Forelimb muscle (tissue), 1 donor: Measurements from ENCODE around the gene HSD11B2. TPM values are rescaled to one million over a fixed set of nuclear protein-coding genes. Genes with fewer than 3 reads are reported as not detected.

Source experiments
- DNase-seq: peaks from one replicate; pipeline ENCODE4 v3.0.0-alpha.2; 2013; ENCODE audit warnings: low read depth
- polyA plus RNA-seq: library from polyadenylated mRNA; unstranded; fragments of 120-200 nt; gene quantifications from one replicate; pipeline ENCODE4 v1.2.1, GENCODE V29; 2013; ENCODE audit not compliant: insufficient read length

The HSD11B2 gene
- polyA plus RNA-seq, 1 donor = 11.1 TPM

DNA sequence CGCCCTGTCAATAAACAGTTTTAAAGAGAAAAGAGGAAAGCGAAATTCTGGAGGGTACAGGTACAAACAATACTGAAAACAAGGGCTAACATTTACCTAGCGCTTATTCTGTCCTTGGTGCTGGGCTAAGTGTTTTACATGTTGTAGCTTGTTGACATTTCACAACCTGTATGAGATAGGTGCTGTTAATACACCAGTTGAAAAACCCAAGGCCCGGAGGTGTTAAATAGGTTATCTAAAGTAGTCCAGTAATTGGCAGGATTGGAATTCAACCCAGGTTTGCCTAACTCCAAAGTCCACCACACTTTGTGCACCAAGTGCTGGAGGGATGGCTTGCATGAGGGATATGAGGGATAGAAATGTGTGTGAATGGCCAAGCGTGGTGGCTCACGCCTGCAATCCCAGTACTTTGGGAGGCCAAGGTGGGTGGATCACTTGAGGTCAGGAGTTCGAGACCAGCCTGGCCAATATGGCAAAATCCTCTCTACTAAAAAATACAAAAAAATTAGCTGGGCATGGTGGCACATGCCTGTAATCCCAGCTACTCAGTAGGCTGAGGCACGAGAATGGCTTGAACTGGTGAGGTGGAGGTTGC, 47.1 kb downstream of the HSD11B2 start:
- no peak for DNase-seq

DNA sequence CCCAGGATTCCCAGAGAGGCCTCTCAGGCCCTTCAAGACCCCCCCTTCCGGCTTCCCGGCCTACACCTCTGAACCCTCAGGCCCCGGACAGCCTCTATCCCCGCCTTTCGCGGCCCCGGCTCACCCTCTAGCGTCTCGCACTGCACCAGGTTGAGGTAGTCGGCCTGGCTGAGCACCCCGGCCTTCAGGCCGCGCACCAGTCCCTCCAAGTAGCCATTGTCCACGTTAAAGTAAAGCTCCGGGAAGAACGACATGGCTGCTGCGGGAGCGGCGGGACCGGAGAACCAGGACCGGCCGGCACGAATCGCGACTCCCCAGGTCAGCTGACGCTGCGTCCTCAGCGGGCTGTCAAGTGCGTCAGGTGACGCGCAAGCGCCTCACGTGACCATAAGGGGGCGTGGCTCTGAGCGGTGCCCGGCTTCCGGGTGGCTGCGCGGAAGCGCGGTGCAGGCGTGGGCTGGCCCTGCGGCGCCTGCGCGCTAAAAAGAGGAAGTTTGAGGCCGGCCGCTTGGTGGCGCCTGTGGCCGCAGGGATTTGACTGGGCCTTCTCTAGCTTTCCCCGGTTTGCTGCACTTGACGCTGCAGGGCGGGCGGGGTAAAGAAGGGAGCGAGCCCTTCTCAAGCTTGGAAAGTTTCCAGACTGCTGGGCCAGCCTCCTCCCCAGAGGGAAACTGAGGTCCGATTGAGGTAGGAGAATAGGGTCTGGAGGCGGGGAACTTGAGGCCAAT, 50.1 kb downstream of the HSD11B2 start, which contains the start of gene ATP6V0D1:
Gene ATP6V0D1, minus strand, starts transcription at position 325 of the 728 bp plus-strand sequence. Its CDS starts 71 bp downstream, at position 254.
- peak; percentile 96 for DNase-seq

DNA sequence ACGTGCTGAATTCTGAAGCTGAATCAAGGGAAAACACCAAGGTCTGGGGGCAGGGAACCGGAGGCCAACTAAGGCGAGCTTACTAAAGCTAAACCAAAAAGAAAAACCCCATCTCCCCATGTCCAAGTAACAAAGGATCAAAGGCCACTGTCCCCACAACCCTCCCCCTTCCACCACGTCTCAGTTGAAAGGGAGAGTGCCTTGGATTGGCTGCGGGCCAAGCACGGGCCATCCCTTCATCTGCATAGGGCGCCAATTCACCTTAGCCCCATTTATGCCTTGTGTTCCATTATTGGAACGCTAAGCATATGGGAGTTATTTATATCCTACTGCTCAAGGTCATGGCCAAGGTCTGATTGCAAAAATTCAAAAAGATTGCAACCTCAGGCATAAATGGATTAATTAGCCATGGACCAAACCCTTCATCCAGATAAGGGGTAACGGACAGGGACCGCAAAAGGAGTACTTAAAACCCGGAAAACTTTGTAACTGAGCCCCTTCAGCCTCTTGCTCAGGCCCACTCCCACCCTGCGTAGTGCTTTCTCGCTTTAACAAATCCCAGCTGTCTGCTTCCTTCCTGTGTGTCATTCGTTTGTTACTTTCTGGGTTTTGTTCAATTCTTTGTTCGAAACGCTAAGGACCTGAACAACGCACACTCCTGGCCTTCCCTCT, 50.8 kb downstream of the HSD11B2 start:
- no peak for DNase-seq

DNA sequence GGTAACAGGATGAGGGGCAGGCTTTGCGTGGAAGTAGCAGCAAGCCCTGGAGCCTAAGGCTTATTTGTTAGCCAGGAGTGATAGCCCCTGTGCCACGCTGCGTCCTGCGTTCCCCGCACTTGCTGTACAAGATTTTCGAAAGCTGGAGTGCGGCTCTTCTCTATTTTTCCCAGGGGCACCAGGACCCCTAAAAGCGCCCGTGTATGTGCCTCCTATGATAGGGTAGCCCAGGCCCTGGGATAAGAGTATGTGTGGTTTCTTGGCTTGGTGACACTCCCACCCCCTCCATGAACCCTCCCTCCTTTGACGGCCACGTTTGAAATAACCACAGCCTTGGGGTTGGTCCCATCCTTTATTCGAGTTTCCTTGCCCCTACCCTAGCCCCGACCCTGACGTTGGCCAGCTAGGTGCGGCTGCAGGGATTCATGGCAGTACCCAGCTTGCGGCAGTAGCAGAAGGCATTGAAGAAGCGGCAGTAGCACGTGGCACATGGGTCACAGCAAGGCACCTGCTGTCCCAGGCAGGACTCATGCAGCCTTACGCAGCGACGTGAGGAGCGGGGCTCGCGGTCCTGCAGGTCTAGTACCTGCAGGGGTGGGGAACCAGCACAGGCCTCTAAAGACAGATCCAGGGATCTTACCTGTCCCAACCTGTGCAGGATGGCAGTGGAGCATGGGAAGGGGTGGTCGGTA, 51.5 kb downstream of the HSD11B2 start:
- DNase-seq = no peak

DNA sequence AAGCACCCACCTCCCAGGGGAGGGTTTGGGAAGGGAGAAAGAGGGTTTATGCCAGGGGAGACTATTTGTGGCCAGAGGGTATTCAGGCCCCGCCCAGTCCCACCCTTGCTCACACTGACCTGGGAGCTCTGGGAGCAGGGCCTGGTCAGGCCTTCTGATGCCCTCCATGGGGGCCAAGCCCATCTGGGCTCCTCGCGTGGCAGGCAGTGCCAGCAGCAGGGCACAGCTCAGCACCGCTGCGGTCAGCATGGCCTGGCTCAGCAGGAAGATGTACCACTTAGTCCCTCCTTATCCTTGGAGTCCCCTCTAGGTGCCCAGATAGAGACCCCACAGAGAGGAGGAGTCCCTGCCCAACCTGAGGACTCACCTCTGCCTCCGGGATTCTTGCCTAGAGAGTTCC, 52.2 kb downstream of the HSD11B2 start, which contains the start of gene AGRP:
Gene AGRP, minus strand, starts transcription at position 398 of the 400 bp plus-strand sequence. Its CDS starts 149 bp downstream, at position 249.
- no peak for DNase-seq

DNA sequence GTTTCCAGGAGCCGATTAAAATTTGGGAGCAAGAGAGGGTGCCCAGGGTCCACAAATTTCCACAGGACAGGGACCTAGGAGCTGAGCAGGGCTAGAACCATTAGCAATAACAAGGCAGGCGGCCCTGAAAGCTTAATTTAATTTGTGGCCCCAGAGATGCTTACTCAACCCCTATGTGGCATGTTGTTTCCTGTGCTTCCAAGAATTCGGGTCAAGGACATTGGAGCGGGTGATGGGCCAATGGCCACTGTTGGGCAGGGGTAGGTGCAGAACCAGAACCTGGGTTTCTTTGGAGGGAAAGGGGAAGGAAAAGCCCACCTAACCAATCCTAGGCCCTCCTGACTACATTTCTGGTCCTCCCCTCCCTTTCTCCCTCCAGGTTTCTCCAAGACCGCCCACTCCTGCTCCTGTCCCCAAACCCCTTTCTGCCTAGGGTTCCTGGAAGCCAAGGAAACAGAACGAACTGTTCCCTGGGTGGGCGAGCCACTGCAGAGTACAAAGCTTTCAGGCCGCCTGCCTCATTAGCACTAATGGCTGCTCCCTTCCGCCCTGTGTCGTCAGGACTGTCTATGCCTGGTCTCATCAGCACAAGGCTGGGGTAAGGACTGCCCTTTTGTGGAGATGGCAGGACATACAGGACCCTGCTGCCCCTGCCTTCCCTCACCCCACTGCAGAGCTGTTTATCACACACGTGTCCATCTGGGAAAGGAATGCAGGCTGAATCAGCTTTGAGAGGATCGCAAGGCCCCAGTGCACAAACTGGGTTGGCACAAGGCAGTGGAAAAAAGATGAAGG, 53.0 kb downstream of the HSD11B2 start:
- no peak for DNase-seq

DNA sequence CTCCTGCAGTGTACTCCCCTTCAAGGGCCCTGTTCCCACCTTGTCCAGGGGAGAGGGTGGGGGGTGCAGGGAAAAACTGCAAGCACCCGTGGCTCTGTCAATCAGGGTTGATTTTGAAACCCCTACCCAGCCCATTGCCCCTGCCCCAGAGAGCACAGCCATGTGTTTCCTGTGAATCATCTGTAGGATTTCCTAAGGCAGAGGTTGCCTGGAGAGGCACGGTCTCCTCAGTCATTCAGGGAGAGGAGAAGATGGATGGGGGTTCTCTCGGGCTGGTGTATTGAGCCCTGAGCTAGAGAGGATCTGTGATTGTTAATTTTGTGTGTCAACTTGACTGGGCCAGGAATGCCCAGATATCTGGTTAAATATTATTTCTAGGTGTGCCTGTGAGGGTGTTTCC, 55.9 kb downstream of the HSD11B2 start:
- DNase-seq = no peak

Other genes starting within 250 kb of the HSD11B2 start
- 18.8 TPM for gene MATCAP1, start 247.2 kb upstream of the HSD11B2 start, polyA plus RNA-seq
- gene EXOC3L1, start 241.0 kb upstream of the HSD11B2 start, polyA plus RNA-seq = 12.9 TPM
- gene E2F4, start 239.0 kb upstream of the HSD11B2 start, polyA plus RNA-seq = 40.5 TPM
- gene ELMO3, start 232.0 kb upstream of the HSD11B2 start, polyA plus RNA-seq = 1.1 TPM
- gene TMEM208, start 204.0 kb upstream of the HSD11B2 start, polyA plus RNA-seq = 18.6 TPM
- 24.6 TPM for gene FHOD1, start 183.6 kb upstream of the HSD11B2 start, polyA plus RNA-seq
- 1.2 TPM for gene SLC9A5, start 182.1 kb upstream of the HSD11B2 start, polyA plus RNA-seq
- gene PLEKHG4, start 151.6 kb upstream of the HSD11B2 start, polyA plus RNA-seq = 9.9 TPM
- 0.32 TPM for gene KCTD19, start 104.4 kb upstream of the HSD11B2 start, polyA plus RNA-seq
- gene LRRC36, start 104.3 kb upstream of the HSD11B2 start, polyA plus RNA-seq = 0.47 TPM
- gene TPPP3, start 37.6 kb upstream of the HSD11B2 start, polyA plus RNA-seq = 497 TPM
- gene ZDHHC1, start 14.6 kb upstream of the HSD11B2 start, polyA plus RNA-seq = 18.9 TPM
- gene ATP6V0D1, start 50.0 kb downstream of the HSD11B2 start, polyA plus RNA-seq = 61.4 TPM
- gene AGRP, start 52.4 kb downstream of the HSD11B2 start, polyA plus RNA-seq = not detected
- 46.5 TPM for gene RIPOR1, start 97.7 kb downstream of the HSD11B2 start, polyA plus RNA-seq
- gene CTCF, start 131.4 kb downstream of the HSD11B2 start, polyA plus RNA-seq = 35.8 TPM
- 0.24 TPM for gene CARMIL2, start 214.0 kb downstream of the HSD11B2 start, polyA plus RNA-seq
- gene ACD, start 229.1 kb downstream of the HSD11B2 start, polyA plus RNA-seq = 14.3 TPM
- 1.0 TPM for gene PARD6A, start 229.8 kb downstream of the HSD11B2 start, polyA plus RNA-seq
- gene ENKD1, start 235.6 kb downstream of the HSD11B2 start, polyA plus RNA-seq = 7.6 TPM
- gene C16orf86, start 235.7 kb downstream of the HSD11B2 start, polyA plus RNA-seq = 2.4 TPM